ENCODE measurements around the gene ARHGEF38.

GRCh38 chr4:105623099-105623498 is 70.7 kb downstream of the ARHGEF38 start:
- TF ChIP-seq CTCF (conservative IDR thresholded peaks at IDR 0.05; ENCODE audit: low read length) = no peak
- TF ChIP-seq EZH2phosphoT487 (IDR thresholded peaks at IDR 0.05; ENCODE audit: borderline replicate concordance) = no peak

Data from Loucy (cell line).